ENCODE results near the gene PRKCI. TPM values are rescaled to one million over a fixed set of nuclear protein-coding genes. Genes with fewer than 3 reads are reported as not detected.

PRKCI gene
- total RNA-seq, 4 donors from 2014 or later = 35.7 to 90.9 (median 39.8) TPM

DNA sequence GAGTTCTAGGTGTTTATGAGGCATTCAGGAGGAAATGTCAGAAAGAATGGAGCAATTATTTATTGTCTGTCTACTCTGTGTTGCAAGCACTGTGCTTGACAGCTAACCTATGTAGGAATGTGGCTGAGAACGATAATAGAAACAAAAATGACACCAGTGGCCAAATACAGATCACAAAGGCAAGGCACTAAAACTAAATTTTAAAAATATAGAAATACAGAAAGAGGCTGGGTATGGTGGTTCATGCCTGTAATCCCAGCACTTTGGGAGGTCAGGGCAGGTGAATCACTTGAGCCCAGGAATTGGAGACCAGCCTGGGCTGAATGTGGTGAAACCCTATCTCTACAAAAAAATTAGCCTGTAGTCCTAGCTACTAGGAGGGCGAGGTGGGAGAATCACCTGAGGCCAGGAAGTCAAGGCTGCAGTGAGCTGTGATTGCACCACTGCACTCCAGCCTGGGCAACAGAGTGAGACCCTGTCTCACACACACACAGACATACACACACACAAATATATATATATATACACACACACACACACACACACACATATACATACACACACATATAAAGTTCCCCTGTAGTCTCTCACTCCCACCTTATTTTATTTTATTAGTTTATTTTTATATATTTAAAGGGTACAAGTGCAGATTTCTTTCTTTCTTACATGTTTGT, 6.0 kb downstream of the PRKCI start:
- H3K27me3 ChIP-seq = no peaks in the 10 kb centered on the region
- no peaks in the 10 kb centered on the region for H3K36me3 ChIP-seq
- peak overlapping the region; percentile 48 to 65 (median 62) for H3K27ac ChIP-seq (replicated peaks in 1 of 4)
- intact Hi-C loops (cut with DNase I) = no loop called here
- H3K4me3 ChIP-seq = no peak overlapping the region
- TF ChIP-seq, protein P1, sequence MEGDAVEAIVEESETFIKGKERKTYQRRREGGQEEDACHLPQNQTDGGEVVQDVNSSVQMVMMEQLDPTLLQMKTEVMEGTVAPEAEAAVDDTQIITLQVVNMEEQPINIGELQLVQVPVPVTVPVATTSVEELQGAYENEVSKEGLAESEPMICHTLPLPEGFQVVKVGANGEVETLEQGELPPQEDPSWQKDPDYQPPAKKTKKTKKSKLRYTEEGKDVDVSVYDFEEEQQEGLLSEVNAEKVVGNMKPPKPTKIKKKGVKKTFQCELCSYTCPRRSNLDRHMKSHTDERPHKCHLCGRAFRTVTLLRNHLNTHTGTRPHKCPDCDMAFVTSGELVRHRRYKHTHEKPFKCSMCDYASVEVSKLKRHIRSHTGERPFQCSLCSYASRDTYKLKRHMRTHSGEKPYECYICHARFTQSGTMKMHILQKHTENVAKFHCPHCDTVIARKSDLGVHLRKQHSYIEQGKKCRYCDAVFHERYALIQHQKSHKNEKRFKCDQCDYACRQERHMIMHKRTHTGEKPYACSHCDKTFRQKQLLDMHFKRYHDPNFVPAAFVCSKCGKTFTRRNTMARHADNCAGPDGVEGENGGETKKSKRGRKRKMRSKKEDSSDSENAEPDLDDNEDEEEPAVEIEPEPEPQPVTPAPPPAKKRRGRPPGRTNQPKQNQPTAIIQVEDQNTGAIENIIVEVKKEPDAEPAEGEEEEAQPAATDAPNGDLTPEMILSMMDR (IDR thresholded peaks at IDR 0.05) = no peak
- TF ChIP-seq POLR2A (IDR thresholded peaks at IDR 0.05; ENCODE audit: low read depth) = no peak
- TF ChIP-seq POLR2AphosphoS5 (IDR thresholded peaks at IDR 0.05) = no peak
- TF ChIP-seq EP300 (IDR thresholded peaks at IDR 0.05) = no peak
- 52% methylated on average over 2 of the region's 2 CpGs for WGBS
- no peak for DNase-seq (ENCODE audit: extremely low spot score)
- H3K4me1 ChIP-seq = peaks cover 11 to 95% (median 87%) of the 10 kb centered on the region in 4 donors
- no peaks in the 10 kb centered on the region for H3K9me3 ChIP-seq

DNA sequence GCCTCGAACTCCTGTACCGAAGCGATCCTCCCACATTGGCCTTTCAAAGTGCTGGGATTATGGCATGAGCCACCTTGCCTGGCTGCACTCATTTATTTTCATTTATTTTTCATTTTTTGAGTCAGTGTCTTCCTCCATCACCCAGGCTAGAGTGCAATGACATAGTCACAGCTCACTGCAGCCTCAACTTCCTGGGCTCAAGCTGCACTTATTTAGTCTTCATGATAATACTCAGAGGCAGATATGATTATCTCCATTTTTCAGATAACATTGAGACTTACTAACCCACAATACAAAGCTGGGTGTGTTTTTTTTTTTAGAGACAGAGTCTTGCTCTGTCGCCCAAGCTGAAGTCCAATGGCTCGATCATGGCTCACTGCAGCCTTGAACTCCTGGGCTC, 10.0 kb downstream of the PRKCI start:
- no peaks in the 10 kb centered on the region for H3K9me3 ChIP-seq
- no peak for DNase-seq (ENCODE audit: extremely low spot score)
- no peak overlapping the region for H3K4me3 ChIP-seq
- peaks cover 11 to 72% (median 58%) of the 10 kb centered on the region in 4 donors for H3K4me1 ChIP-seq
- H3K27ac ChIP-seq (replicated peaks in 1 of 4) = peak overlapping the region in 3 of 4 donors; percentile 30 to 73 (median 42)
- intact Hi-C loops (cut with DNase I) = no loop called here
- H3K36me3 ChIP-seq = peaks cover 6 to 21% (median 17%) of the 10 kb centered on the region in 4 donors
- WGBS = 98% methylated on average over 5 of the region's 5 CpGs
- no peaks in the 10 kb centered on the region for H3K27me3 ChIP-seq
- TF ChIP-seq EP300 (IDR thresholded peaks at IDR 0.05) = no peak
- no peak for TF ChIP-seq POLR2AphosphoS5 (IDR thresholded peaks at IDR 0.05)
- TF ChIP-seq POLR2A (IDR thresholded peaks at IDR 0.05; ENCODE audit: low read depth) = no peak
- TF ChIP-seq, protein P1 (IDR thresholded peaks at IDR 0.05) = no peak

DNA sequence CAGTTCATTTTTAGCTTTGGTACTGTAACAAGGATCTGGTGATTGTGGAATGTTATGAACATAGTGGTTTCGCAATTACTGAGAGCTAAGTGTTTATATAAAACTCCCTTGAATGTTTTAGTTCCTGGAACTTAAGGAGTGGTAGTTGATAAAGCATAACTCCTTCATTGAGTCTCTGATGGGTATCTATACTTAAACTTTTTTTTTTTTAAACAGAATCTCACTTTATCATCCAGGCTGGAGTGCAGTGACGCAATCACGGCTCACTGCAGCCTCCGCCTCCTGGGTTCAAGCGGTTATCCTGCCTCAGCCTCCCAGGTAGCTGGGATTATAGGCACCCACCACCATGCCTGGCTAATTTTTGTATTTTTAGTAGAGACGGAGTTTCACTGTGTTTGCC, 11.3 kb downstream of the PRKCI start:
- intact Hi-C loops (cut with DNase I) = no loop called here
- DNase-seq (ENCODE audit: extremely low spot score) = no peak
- Histone ChIP-seq H3K9me3 (no peaks in the 10 kb centered on the region), H3K27ac (replicated peaks in 1 of 4) (peak overlapping the region; percentile 63 to 74 (median 73)), H3K27me3 (no peaks in the 10 kb centered on the region), H3K4me1 (peaks cover 3 to 59% (median 45%) of the 10 kb centered on the region in 4 donors), H3K36me3 (peaks cover 6 to 27% (median 21%) of the 10 kb centered on the region in 4 donors), H3K4me3 (peak overlapping the region in 3 of 4 donors; percentile 7 to 13 (median 8))
- no peak for TF ChIP-seq POLR2AphosphoS5 (IDR thresholded peaks at IDR 0.05)
- TF ChIP-seq, protein P1 (IDR thresholded peaks at IDR 0.05) = no peak
- 61% methylated on average over 6 of the region's 6 CpGs for WGBS

DNA sequence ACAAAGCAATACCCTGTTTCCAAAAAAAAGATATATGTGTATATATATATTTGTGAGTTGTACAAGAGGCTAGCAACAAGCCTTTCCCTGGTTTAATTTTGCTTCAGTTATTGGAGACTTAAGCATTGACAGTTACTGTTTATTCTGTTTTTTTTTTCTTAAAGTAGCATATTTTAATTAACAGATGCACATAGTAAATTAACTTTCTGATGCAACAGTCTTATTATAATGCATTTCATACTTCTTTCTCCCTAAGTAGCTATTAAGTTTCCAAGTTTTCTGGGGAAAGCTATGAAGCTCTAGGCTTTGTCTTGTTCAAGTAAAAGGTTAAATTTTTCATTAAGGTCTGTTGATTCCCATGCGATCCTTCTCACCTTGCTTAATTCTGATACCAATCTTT, 17.9 kb downstream of the PRKCI start:
- Histone ChIP-seq H3K27ac (replicated peaks in 1 of 4) (no peak overlapping the region), H3K9me3 (no peaks in the 10 kb centered on the region), H3K36me3 (peaks cover 6 to 59% (median 34%) of the 10 kb centered on the region in 4 donors), H3K4me1 (peaks cover 0 to 10% (median 0%) of the 10 kb centered on the region in 4 donors), H3K4me3 (no peak overlapping the region), H3K27me3 (no peaks in the 10 kb centered on the region)
- intact Hi-C loops (cut with DNase I) = no loop called here
- TF ChIP-seq EP300 (IDR thresholded peaks at IDR 0.05) (no peak), POLR2AphosphoS5 (IDR thresholded peaks at IDR 0.05) (no peak)
- TF ChIP-seq, protein P1 (IDR thresholded peaks at IDR 0.05) = no peak
- no peak for DNase-seq (ENCODE audit: extremely low spot score)
- WGBS = 83% methylated on average over 1 of the region's 1 CpG

DNA sequence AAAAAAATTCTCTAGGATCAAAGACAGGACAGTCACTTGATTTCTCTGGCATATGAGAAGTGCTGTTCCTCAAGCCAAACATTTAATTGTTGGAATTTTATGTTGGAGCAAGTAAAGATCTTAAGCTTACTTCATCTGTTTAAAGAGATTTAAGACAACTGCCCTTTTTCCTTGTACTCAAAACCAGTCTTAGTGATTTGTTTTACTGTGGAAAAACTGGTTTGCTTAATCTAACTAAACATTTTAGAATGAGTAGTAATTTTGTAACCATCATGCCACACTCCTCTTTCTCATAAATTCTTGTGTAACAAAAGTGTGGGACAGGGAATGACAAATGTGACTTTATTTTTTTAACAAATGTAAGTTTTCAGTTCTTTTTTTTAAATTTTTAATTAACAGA, 18.4 kb downstream of the PRKCI start:
- no peak overlapping the region for H3K4me3 ChIP-seq
- intact Hi-C loops (cut with DNase I) = no loop called here
- TF ChIP-seq EP300 (IDR thresholded peaks at IDR 0.05) (no peak), POLR2AphosphoS5 (IDR thresholded peaks at IDR 0.05) (no peak), POLR2A (IDR thresholded peaks at IDR 0.05; ENCODE audit: low read depth) (no peak)
- TF ChIP-seq, protein P1 (IDR thresholded peaks at IDR 0.05) = no peak

More for the DNA sequence above, 18.4 kb downstream of the PRKCI start:
- Histone ChIP-seq H3K36me3 (peaks cover 6 to 55% (median 31%) of the 10 kb centered on the region in 4 donors), H3K27me3 (no peaks in the 10 kb centered on the region), H3K9me3 (no peaks in the 10 kb centered on the region), H3K4me1 (peaks cover 0 to 10% (median 0%) of the 10 kb centered on the region in 4 donors), H3K27ac (replicated peaks in 1 of 4) (no peak overlapping the region)
- DNase-seq (ENCODE audit: extremely low spot score) = no peak

Data from esophagus muscularis mucosa (tissue), 4 donors.